Smooth muscle cell (in vitro differentiated cells): Measurements from ENCODE around the gene PCNX1. TPM values are rescaled to one million over a fixed set of nuclear protein-coding genes. Genes with fewer than 3 reads are reported as not detected.

Source experiments
- DNase-seq: peaks from one replicate; lab custom pipeline; 2025; ENCODE audit not compliant: unreplicated experiment; lab: John Stamatoyannopoulos, UW
- H2AFZ ChIP-seq: fragments of 200-600 bp; sonication (generic); 2 replicates; pipeline ENCODE4 v1.6.0; 2016; ENCODE audit warnings: antibody characterized with exemption, low read depth, mild to moderate bottlenecking
- H3F3A ChIP-seq: fragments of 200-600 bp; sonication (generic); 2 replicates; pipeline ENCODE4 v1.6.0; 2017; ENCODE audit warnings: antibody characterized with exemption, low read depth
- H3K27ac ChIP-seq: fragments of 200-600 bp; sonication (generic); 2 replicates; pipeline ENCODE4 v1.5.1; 2016; ENCODE audit warnings: low read depth, mild to moderate bottlenecking
- H3K27me3 ChIP-seq: fragments of 200-600 bp; sonication (generic); 2 replicates; pipeline ENCODE4 v1.6.1; 2016; ENCODE audit warnings: low read depth, mild to moderate bottlenecking
- H3K36me3 ChIP-seq: fragments of 200-600 bp; sonication (generic); 2 replicates; pipeline ENCODE4 v1.5.1; 2016; ENCODE audit warnings: low read depth
- H3K4me1 ChIP-seq: fragments of 200-600 bp; sonication (generic); 2 replicates; pipeline ENCODE4 v1.5.1; 2016; ENCODE audit warnings: low read depth
- H3K4me2 ChIP-seq: fragments of 200-600 bp; sonication (generic); 2 replicates; pipeline ENCODE4 v1.6.0; 2016; ENCODE audit warnings: mild to moderate bottlenecking
- H3K4me3 ChIP-seq: fragments of 200-600 bp; sonication (generic); 2 replicates; pipeline ENCODE4 v1.5.1; 2016; ENCODE audit warnings: mild to moderate bottlenecking
- H3K79me2 ChIP-seq: fragments of 200-600 bp; sonication (generic); 2 replicates; pipeline ENCODE4 v1.6.0; 2016; ENCODE audit warnings: low read depth, mild to moderate bottlenecking
- H3K9ac ChIP-seq: fragments of 200-600 bp; sonication (generic); 2 replicates; pipeline ENCODE4 v1.6.0; 2016; ENCODE audit warnings: low read depth
- H3K9me3 ChIP-seq: fragments of 200-600 bp; sonication (generic); replicated peaks from 2 replicates; pipeline ENCODE4 v1.5.1; 2016; ENCODE audit warnings: low read depth
- H4K20me1 ChIP-seq: fragments of 200-600 bp; sonication (generic); 2 replicates; pipeline ENCODE4 v1.6.0; 2016; ENCODE audit warnings: low read depth
- CTCF ChIP-seq: fragments of 200-600 bp; sonication (generic); IDR thresholded peaks from 2 replicates; pipeline ENCODE4 v1.5.1; 2017; ENCODE audit warnings: borderline replicate concordance, mild to moderate bottlenecking, antibody characterized with exemption; ENCODE audit not compliant: insufficient read depth, poor library complexity, severe bottlenecking
- WGBS: methylation state at CpG from one replicate; pipeline ENCODE4 v1.1.7; 2016; ENCODE audit warnings: low lambda C conversion rate; 5-methylcytosine and 5-hydroxymethylcytosine counted together
- polyA plus RNA-seq: library from polyadenylated mRNA; unstranded; fragments of >200 nt; fragmentation: Nextera tagmentation; extraction: Ambion mirVana; gene quantifications from 2 replicates; pipeline ENCODE4 v1.2.1, GENCODE V29; 2016
- total RNA-seq: library from RNA; depleted of rRNA; stranded (reverse); fragments of >200 nt; gene quantifications from 2 replicates; pipeline ENCODE4 v1.2.3, GENCODE V29; 2014

The PCNX1 gene
- total and polyA plus RNA-seq, 2 experiments from 2014 or later: 12.2 to 68.2 TPM

GRCh38 chr14:71133296-71133695 lies 226.0 kb downstream of the PCNX1 start:
- H3K9me3 ChIP-seq: no peaks in the 10 kb centered on the region
- no peaks in the 10 kb centered on the region for H3K36me3 ChIP-seq
- no peak for DNase-seq
- no peaks in the 10 kb centered on the region for H3K27me3 ChIP-seq
- no peak overlapping the region for H3K4me3 ChIP-seq
- WGBS: 94% methylated on average over 8 of the region's 8 CpGs
- no peak overlapping the region for H2AFZ ChIP-seq
- no peak overlapping the region for H3K9ac ChIP-seq
- H3K4me2 ChIP-seq: no peak overlapping the region
- no peak for TF ChIP-seq CTCF
- H4K20me1 ChIP-seq: no peaks in the 10 kb centered on the region
- H3K79me2 ChIP-seq: no peaks in the 10 kb centered on the region
- peaks cover 11% of the 10 kb centered on the region for H3K4me1 ChIP-seq
- peaks cover 4% of the 10 kb centered on the region for H3F3A ChIP-seq
- no peak overlapping the region for H3K27ac ChIP-seq

GRCh38 chr14:71135496-71135895 lies 228.2 kb downstream of the PCNX1 start:
- Histone ChIP-seq H3K36me3 (no peaks in the 10 kb centered on the region), H2AFZ (no peak overlapping the region), H3K27ac (no peak overlapping the region), H3K4me2 (no peak overlapping the region), H3K9me3 (no peaks in the 10 kb centered on the region), H3K79me2 (no peaks in the 10 kb centered on the region), H3K4me1 (peaks cover 4% of the 10 kb centered on the region), H3K4me3 (no peak overlapping the region), H4K20me1 (no peaks in the 10 kb centered on the region), H3K9ac (no peak overlapping the region), H3K27me3 (no peaks in the 10 kb centered on the region), H3F3A (peaks cover 4% of the 10 kb centered on the region)
- no peak for TF ChIP-seq CTCF
- no peak for DNase-seq
- WGBS: 100% methylated on average over 2 of the region's 2 CpGs

GRCh38 chr14:71135911-71136310 lies 228.7 kb downstream of the PCNX1 start:
- no peaks in the 10 kb centered on the region for H3K36me3 ChIP-seq
- no peaks in the 10 kb centered on the region for H3K27me3 ChIP-seq
- H3F3A ChIP-seq: peaks cover 4% of the 10 kb centered on the region
- WGBS: 96% methylated on average over 4 of the region's 4 CpGs
- H3K79me2 ChIP-seq: no peaks in the 10 kb centered on the region
- no peak overlapping the region for H3K4me2 ChIP-seq
- H3K9me3 ChIP-seq: no peaks in the 10 kb centered on the region
- DNase-seq: no peak
- H3K4me3 ChIP-seq: no peak overlapping the region
- no peak overlapping the region for H3K9ac ChIP-seq
- H3K4me1 ChIP-seq: peaks cover 4% of the 10 kb centered on the region
- no peaks in the 10 kb centered on the region for H4K20me1 ChIP-seq
- no peak overlapping the region for H3K27ac ChIP-seq
- no peak for TF ChIP-seq CTCF
- no peak overlapping the region for H2AFZ ChIP-seq

- no peak for TF ChIP-seq CTCF
- WGBS: 89% methylated on average over 9 of the region's 9 CpGs
- no peak for DNase-seq
These were observed 229.3 kb downstream of the PCNX1 start for GRCh38 chr14:71136386-71137060.

More at GRCh38 chr14:71136386-71137060, 229.3 kb downstream of the PCNX1 start:
- H3K4me1 ChIP-seq: no peaks in the 10 kb centered on the region
- no peak overlapping the region for H3K4me2 ChIP-seq
- H3K4me3 ChIP-seq: no peak overlapping the region
- H3K27me3 ChIP-seq: no peaks in the 10 kb centered on the region
- H3K9me3 ChIP-seq: no peaks in the 10 kb centered on the region
- H3F3A ChIP-seq: no peaks in the 10 kb centered on the region
- H4K20me1 ChIP-seq: no peaks in the 10 kb centered on the region
- H3K9ac ChIP-seq: no peak overlapping the region
- H2AFZ ChIP-seq: no peak overlapping the region
- no peaks in the 10 kb centered on the region for H3K36me3 ChIP-seq
- no peaks in the 10 kb centered on the region for H3K79me2 ChIP-seq
- H3K27ac ChIP-seq: no peak overlapping the region
